NCI-H1694 treated with DMSO at 0.1 percent for 48 hours (cell line): ENCODE data around the gene TTLL12.

Experiments used
- DNase-seq: peaks from one replicate; lab custom pipeline; 2025; lab: John Stamatoyannopoulos, UW

TTLL12 gene

GRCh38 chr22:43172191-43172590 lies 14.7 kb downstream of the TTLL12 start:
- DNase-seq, result no peak

- no peak for DNase-seq
Measured at GRCh38 chr22:43171607-43172006, 15.3 kb downstream of the TTLL12 start.

- DNase-seq, result no peak
Measured at GRCh38 chr22:43171019-43171491, 15.9 kb downstream of the TTLL12 start.

- DNase-seq, result no peak
Measured at GRCh38 chr22:43170131-43170480, 16.8 kb downstream of the TTLL12 start.

GRCh38 chr22:43169310-43170130 lies 17.4 kb downstream of the TTLL12 start:
- no peak for DNase-seq

- DNase-seq, result no peak
Measured at GRCh38 chr22:43168471-43169309, 18.2 kb downstream of the TTLL12 start.

GRCh38 chr22:43167001-43167589 lies 19.8 kb downstream of the TTLL12 start:
- DNase-seq, result no peak

GRCh38 chr22:43166132-43166930 lies 20.6 kb downstream of the TTLL12 start:
- no peak for DNase-seq

GRCh38 chr22:43164636-43165035 lies 22.3 kb downstream of the TTLL12 start:
- no peak for DNase-seq

GRCh38 chr22:43163241-43163795 lies 23.6 kb downstream of the TTLL12 start:
- DNase-seq, result no peak

- DNase-seq, result no peak
Measured at GRCh38 chr22:43162412-43163150, 24.4 kb downstream of the TTLL12 start.

- DNase-seq, result no peak
Measured at GRCh38 chr22:43160497-43161126, 26.3 kb downstream of the TTLL12 start.

GRCh38 chr22:43159484-43160178 lies 27.3 kb downstream of the TTLL12 start:
- DNase-seq, result no peak

- no peak for DNase-seq
Measured at GRCh38 chr22:43158778-43159483, 28.0 kb downstream of the TTLL12 start.

GRCh38 chr22:43157874-43158546 lies 28.9 kb downstream of the TTLL12 start:
- DNase-seq, result no peak

GRCh38 chr22:43156413-43156812 lies 30.5 kb downstream of the TTLL12 start:
- no peak for DNase-seq

GRCh38 chr22:43155789-43156188 lies 31.1 kb downstream of the TTLL12 start:
- peak; percentile 18 for DNase-seq

- DNase-seq, result no peak
Measured at GRCh38 chr22:43154887-43155536, 31.9 kb downstream of the TTLL12 start.
